Loucy (cell line): ENCODE results near the gene RSRP1.

ENCODE experiments used
- H2AFZ ChIP-seq: fragments of 200-600 bp; sonication (generic); 2 replicates; pipeline ENCODE4 v1.6.0; 2016; ENCODE audit warnings: antibody characterized with exemption, mild to moderate bottlenecking, low read length, moderate library complexity
- H3F3A ChIP-seq: fragments of 200-600 bp; 2 replicates; pipeline ENCODE4 v1.6.0; 2016; ENCODE audit warnings: antibody characterized with exemption, low read depth, mild to moderate bottlenecking
- H3K27me3 ChIP-seq: fragments of 200-600 bp; sonication (generic); 2 replicates; pipeline ENCODE4 v1.6.1; 2014; ENCODE audit warnings: low read length, mild to moderate bottlenecking; ENCODE audit not compliant: insufficient read depth, poor library complexity, severe bottlenecking
- H3K36me3 ChIP-seq: fragments of 200-600 bp; sonication (generic); 2 replicates; pipeline ENCODE4 v1.6.1; 2016; ENCODE audit warnings: low read length; ENCODE audit not compliant: insufficient read depth
- H3K4me1 ChIP-seq: fragments of 200-600 bp; sonication (generic); 2 replicates; pipeline ENCODE4 v1.5.1; 2014; ENCODE audit warnings: low read length, mild to moderate bottlenecking; ENCODE audit not compliant: insufficient read depth, poor library complexity, severe bottlenecking
- H3K4me2 ChIP-seq: fragments of 200-600 bp; sonication (generic); 2 replicates; pipeline ENCODE4 v1.6.0; 2014; ENCODE audit warnings: antibody characterized with exemption, low read length, low read depth, mild to moderate bottlenecking; ENCODE audit not compliant: poor library complexity, severe bottlenecking
- H3K4me3 ChIP-seq: fragments of 200-600 bp; sonication (generic); 2 replicates; pipeline ENCODE4 v1.5.1; 2014; ENCODE audit warnings: low read length, mild to moderate bottlenecking, mixed read lengths; ENCODE audit not compliant: poor library complexity, severe bottlenecking
- H3K79me2 ChIP-seq: fragments of 200-600 bp; sonication (generic); 2 replicates; pipeline ENCODE4 v1.6.1; 2014; ENCODE audit warnings: low read length; ENCODE audit not compliant: insufficient read depth
- H3K9ac ChIP-seq: fragments of 200-600 bp; sonication (generic); 2 replicates; pipeline ENCODE4 v1.6.0; 2014; ENCODE audit warnings: mild to moderate bottlenecking, low read depth, low read length, moderate library complexity; ENCODE audit not compliant: poor library complexity, severe bottlenecking
- H3K9me2 ChIP-seq: fragments of 200-600 bp; sonication (generic); replicated peaks from 2 replicates; pipeline ENCODE4 v1.6.1; 2016; ENCODE audit warnings: low read depth, low read length, mixed read lengths
- H3K9me3 ChIP-seq: fragments of 200-600 bp; sonication (generic); 2 replicates; pipeline ENCODE4 v1.6.1; 2014; ENCODE audit warnings: mild to moderate bottlenecking, antibody characterized with exemption, low read length, low read depth; ENCODE audit not compliant: insufficient read depth
- H4K20me1 ChIP-seq: fragments of 200-600 bp; sonication (generic); 2 replicates; pipeline ENCODE4 v1.6.0; 2014; ENCODE audit warnings: antibody characterized with exemption, low read length, mild to moderate bottlenecking; ENCODE audit not compliant: insufficient read depth, poor library complexity, severe bottlenecking
- CTCF ChIP-seq: fragments of 200-600 bp; sonication (generic); conservative IDR thresholded peaks from 2 replicates; pipeline ENCODE4 v1.5.1; 2014; ENCODE audit warnings: mild to moderate bottlenecking, antibody characterized with exemption, low read length
- EZH2phosphoT487 ChIP-seq: fragments of 200-600 bp; IDR thresholded peaks from 2 replicates; pipeline ENCODE4 v1.6.1; 2018; ENCODE audit warnings: antibody characterized with exemption, mild to moderate bottlenecking, moderate library complexity, borderline replicate concordance

Gene RSRP1

GRCh38 chr1:25210728-25211127, 36.5 kb downstream of the RSRP1 start:
- TF ChIP-seq CTCF (no peak), EZH2phosphoT487 (no peak)

DNA sequence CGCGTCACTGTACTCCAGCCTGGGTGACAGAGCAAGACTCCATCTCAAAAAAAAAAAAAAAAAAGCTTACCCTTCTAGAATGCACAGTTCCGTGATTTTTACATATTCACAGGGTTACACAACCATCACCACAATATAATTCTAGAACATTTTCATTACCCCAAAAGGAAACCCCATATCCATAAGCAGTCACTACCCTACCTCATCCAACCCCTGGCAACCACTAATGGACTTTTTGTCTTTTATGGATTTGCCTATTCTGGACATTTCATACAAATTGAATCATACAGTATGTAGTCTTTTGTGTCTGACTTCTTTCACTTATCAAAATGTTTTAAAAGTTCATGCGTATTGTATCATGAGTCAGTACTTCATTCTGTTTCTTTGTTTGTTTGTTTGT, 37.7 kb downstream of the RSRP1 start:
- Histone ChIP-seq H3K9me3 (no peaks in the 10 kb centered on the region), H3K79me2 (no peaks in the 10 kb centered on the region), H3K27me3 (no peaks in the 10 kb centered on the region), H3K4me2 (no peak overlapping the region), H4K20me1 (no peaks in the 10 kb centered on the region), H3F3A (no peaks in the 10 kb centered on the region), H3K36me3 (no peaks in the 10 kb centered on the region), H2AFZ (no peak overlapping the region), H3K9ac (no peak overlapping the region), H3K4me3 (no peak overlapping the region), H3K4me1 (no peaks in the 10 kb centered on the region), H3K9me2 (no peaks in the 10 kb centered on the region)
- no peak for TF ChIP-seq EZH2phosphoT487

More at GRCh38 chr1:25210728-25211127, 36.5 kb downstream of the RSRP1 start:
- no peak overlapping the region for H3K4me3 ChIP-seq
- H2AFZ ChIP-seq, result no peak overlapping the region
- H3K36me3 ChIP-seq, result no peaks in the 10 kb centered on the region
- H4K20me1 ChIP-seq, result no peaks in the 10 kb centered on the region
- no peak overlapping the region for H3K4me2 ChIP-seq
- H3F3A ChIP-seq, result no peaks in the 10 kb centered on the region
- H3K4me1 ChIP-seq, result no peaks in the 10 kb centered on the region
- H3K27me3 ChIP-seq, result no peaks in the 10 kb centered on the region
- no peak overlapping the region for H3K9ac ChIP-seq
- no peaks in the 10 kb centered on the region for H3K9me3 ChIP-seq
- H3K79me2 ChIP-seq, result no peaks in the 10 kb centered on the region
- no peaks in the 10 kb centered on the region for H3K9me2 ChIP-seq

GRCh38 chr1:25208561-25209222, 38.6 kb downstream of the RSRP1 start:
- Histone ChIP-seq H2AFZ (peak overlapping the region; percentile 50), H3K9ac (no peak overlapping the region), H3K27me3 (no peaks in the 10 kb centered on the region), H3K4me2 (no peak overlapping the region), H3K36me3 (no peaks in the 10 kb centered on the region), H3K4me1 (no peaks in the 10 kb centered on the region), H3K9me2 (no peaks in the 10 kb centered on the region), H3K4me3 (no peak overlapping the region), H3K9me3 (no peaks in the 10 kb centered on the region), H3F3A (no peaks in the 10 kb centered on the region), H3K79me2 (no peaks in the 10 kb centered on the region), H4K20me1 (no peaks in the 10 kb centered on the region)
- TF ChIP-seq CTCF (0 out of 2 replicates have a peak, but pooled peaks have one; percentile 10), EZH2phosphoT487 (no peak)

DNA sequence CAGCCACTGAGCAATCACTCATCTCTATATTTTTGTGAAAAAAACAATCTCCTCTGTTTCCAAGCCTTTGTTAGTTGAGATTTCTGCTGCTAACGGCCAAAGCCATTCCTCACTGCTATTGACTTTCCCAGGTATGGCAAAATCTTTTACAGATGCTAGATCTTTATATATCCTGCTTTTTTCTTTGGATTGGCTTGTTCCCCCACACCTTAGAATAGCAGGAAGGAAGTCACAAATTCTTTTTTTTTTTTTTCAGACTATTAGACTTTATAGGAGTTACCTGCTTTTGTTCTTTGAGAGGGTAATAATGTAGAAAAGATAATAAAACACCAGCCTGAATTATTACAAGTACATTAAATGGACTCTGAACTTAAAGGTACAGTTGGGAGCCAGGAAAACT, 39.2 kb downstream of the RSRP1 start:
- no peaks in the 10 kb centered on the region for H4K20me1 ChIP-seq
- no peak overlapping the region for H2AFZ ChIP-seq
- no peaks in the 10 kb centered on the region for H3K9me2 ChIP-seq
- no peak overlapping the region for H3K4me2 ChIP-seq
- H3K79me2 ChIP-seq, result no peaks in the 10 kb centered on the region
- H3F3A ChIP-seq, result no peaks in the 10 kb centered on the region
- no peak overlapping the region for H3K4me3 ChIP-seq
- TF ChIP-seq CTCF, result no peak
- no peak for TF ChIP-seq EZH2phosphoT487
- no peaks in the 10 kb centered on the region for H3K9me3 ChIP-seq
- no peaks in the 10 kb centered on the region for H3K36me3 ChIP-seq
- no peaks in the 10 kb centered on the region for H3K4me1 ChIP-seq
- H3K9ac ChIP-seq, result no peak overlapping the region
- H3K27me3 ChIP-seq, result no peaks in the 10 kb centered on the region
